NCI-H2196 (cell line): ENCODE data around the gene SUMF2.
"Not testable (repeated sequence)": the region's sequence is repeated elsewhere in the genome, so short reads cannot be mapped to it uniquely, and the experiment has no call there.

Experiments
- DNase-seq: peaks from one replicate; lab custom pipeline; 2025; ENCODE audit not compliant: unreplicated experiment; lab: John Stamatoyannopoulos, UW

The SUMF2 gene

GRCh38 chr7:56062382-56062781, 1.7 kb upstream of the SUMF2 start:
- no peak for DNase-seq

- no peak for DNase-seq
Observed at GRCh38 chr7:56063500-56063881, 595 bp upstream of the SUMF2 start.

- DNase-seq, result not testable (repeated sequence)
Observed at GRCh38 chr7:56066376-56066775, 2.3 kb downstream of the SUMF2 start.

- DNase-seq, result peak; percentile 95
Observed at GRCh38 chr7:56074371-56074791, 10.3 kb downstream of the SUMF2 start.

- no peak for DNase-seq
Observed at GRCh38 chr7:56077681-56078080, 13.6 kb downstream of the SUMF2 start.

GRCh38 chr7:56078196-56078595, 14.1 kb downstream of the SUMF2 start:
- DNase-seq, result no peak

- peak; percentile 96 for DNase-seq
Observed at GRCh38 chr7:56079450-56080185, 15.5 kb downstream of the SUMF2 start.

- not testable (repeated sequence) for DNase-seq
Observed at GRCh38 chr7:56080726-56081435, 16.8 kb downstream of the SUMF2 start.

GRCh38 chr7:56081626-56082340, 17.7 kb downstream of the SUMF2 start:
- DNase-seq, result no peak

- DNase-seq, result peak; percentile 79
Observed at GRCh38 chr7:56083150-56083785, 19.2 kb downstream of the SUMF2 start.

GRCh38 chr7:56086761-56087160, 22.7 kb downstream of the SUMF2 start:
- no peak for DNase-seq

GRCh38 chr7:56087445-56087844, 23.4 kb downstream of the SUMF2 start:
- no peak for DNase-seq

GRCh38 chr7:56091591-56091990, 27.5 kb downstream of the SUMF2 start:
- peak; percentile 72 for DNase-seq

- DNase-seq, result not testable (repeated sequence)
Observed at GRCh38 chr7:56092388-56092787, 28.3 kb downstream of the SUMF2 start.

GRCh38 chr7:56092789-56093531, 28.9 kb downstream of the SUMF2 start, which contains the start of gene PHKG1:
PHKG1 (minus strand) TSS chr7:56092952; CDS start chr7:56088941, 4,011 bp downstream.
- DNase-seq, result peak; percentile 92

- DNase-seq, result peak; percentile 81
Observed at GRCh38 chr7:56097700-56098099, 33.6 kb downstream of the SUMF2 start.

- not testable (repeated sequence) for DNase-seq
Observed at GRCh38 chr7:56098187-56099008, 34.3 kb downstream of the SUMF2 start.

- DNase-seq, result no peak
Observed at GRCh38 chr7:56099653-56100052, 35.6 kb downstream of the SUMF2 start.

GRCh38 chr7:56104138-56104537, 40.1 kb downstream of the SUMF2 start:
- not testable (repeated sequence) for DNase-seq

- no peak for DNase-seq
Observed at GRCh38 chr7:56105508-56105907, 41.4 kb downstream of the SUMF2 start.
